H1 (cell line): ENCODE results near the gene DFFB. TPM values are rescaled to one million over a fixed set of nuclear protein-coding genes. Genes with fewer than 3 reads are reported as not detected.

Experiments
- CTCF ChIA-PET: fragments of 300-600 bp; sonication (Branson Sonifier 250); formaldehyde crosslinking; loops from one replicate; lab custom pipeline; 2021; ENCODE audit not compliant: partially characterized antibody; lab: Charles Lee
- POLR2A ChIA-PET: fragments of 300-600 bp; sonication (Branson Sonifier 250); formaldehyde crosslinking; loops from one replicate; lab custom pipeline; 2021; ENCODE audit warnings: inconsistent platforms; ENCODE audit not compliant: partially characterized antibody; lab: Charles Lee
- DNase-seq, 2 experiments: peaks; one replicate each; pipeline versions ENCODE4 v3.0.0 to v3.0.0-alpha.2; 2010 to 2022; ENCODE audit warnings: low spot score in 2 of 2, low read depth in 1 of 2, mixed read lengths in 1 of 2
- FAIRE-seq: peaks from 2 replicates; lab custom pipeline; 2011; peaks lifted over from hg19 to GRCh38; lab: Jason Lieb, UNC
- H2AFZ ChIP-seq: 2 replicates; pipeline ENCODE4 v1.8.1; 2012; ENCODE audit warnings: low read length, inconsistent platforms
- H2AK5ac ChIP-seq: 2 replicates; pipeline ENCODE4 v1.6.1; 2013; ENCODE audit warnings: low read depth, low read length
- H2BK120ac ChIP-seq: replicated peaks from 2 replicates; pipeline ENCODE3; 2013; ENCODE audit warnings: low read depth, low read length, inconsistent platforms
- H2BK12ac ChIP-seq: 2 replicates; pipeline ENCODE4 v1.6.1; 2013; ENCODE audit warnings: low read depth, low read length
- H2BK15ac ChIP-seq: 2 replicates; pipeline ENCODE4 v1.6.1; 2013; ENCODE audit warnings: low read length
- H2BK20ac ChIP-seq: 2 replicates; pipeline ENCODE4 v1.6.1; 2013; ENCODE audit warnings: low read length
- H2BK5ac ChIP-seq: 2 replicates; pipeline ENCODE4 v1.6.1; 2013; ENCODE audit warnings: low read depth, low read length
- H3K14ac ChIP-seq: 2 replicates; pipeline ENCODE4 v1.6.1; 2013; ENCODE audit warnings: inconsistent platforms; ENCODE audit not compliant: insufficient read length
- H3K18ac ChIP-seq: 2 replicates; pipeline ENCODE4 v1.6.1; 2013; ENCODE audit warnings: low read length; ENCODE audit errors: extremely low read depth
- H3K23ac ChIP-seq: 2 replicates; pipeline ENCODE4 v1.6.1; 2013; ENCODE audit warnings: inconsistent platforms; ENCODE audit not compliant: insufficient read length
- H3K23me2 ChIP-seq: 2 replicates; pipeline ENCODE4 v1.6.1; 2013; ENCODE audit warnings: low read depth, low read length
- H3K27ac ChIP-seq: 2 replicates; pipeline ENCODE4 v1.6.1; 2011; ENCODE audit warnings: low read depth, low read length, inconsistent platforms
- H3K27me3 ChIP-seq, 4 experiments: replicated peaks in 1 of 4; 1 replicate in 1 of 4; 2 replicates in 3 of 4; pipeline versions ENCODE4 v1.6.1 to v1.8.1; 2011 to 2013; ENCODE audit warnings: low read length in 3 of 4, mild to moderate bottlenecking in 3 of 4, inconsistent platforms in 2 of 4, mixed read lengths in 2 of 4, moderate library complexity in 1 of 4; ENCODE audit not compliant: control insufficient read depth in 3 of 4, insufficient read depth in 3 of 4; ENCODE audit errors: extremely low read depth in 1 of 4
- H3K36me3 ChIP-seq, 4 experiments: 2 replicates each; pipeline versions ENCODE4 v1.6.1 to v1.8.1; 2011 to 2013; ENCODE audit warnings: mild to moderate bottlenecking in 4 of 4, low read length in 3 of 4, moderate library complexity in 2 of 4, control low read depth in 1 of 4, inconsistent platforms in 1 of 4; ENCODE audit not compliant: insufficient read depth in 4 of 4, control insufficient read depth in 2 of 4
- H3K4ac ChIP-seq: replicated peaks from 2 replicates; pipeline ENCODE3; 2013; ENCODE audit warnings: low read length, low read depth, mixed read lengths, inconsistent platforms; ENCODE audit not compliant: insufficient read length
- H3K4me1 ChIP-seq, 4 experiments: replicated peaks in 1 of 4; 1 replicate in 1 of 4; 2 replicates in 3 of 4; pipeline versions ENCODE4 v1.6.1 to v1.8.1; 2011 to 2013; ENCODE audit warnings: low read length in 3 of 4, inconsistent platforms in 2 of 4, mixed read lengths in 1 of 4; ENCODE audit not compliant: insufficient read depth in 4 of 4, control insufficient read depth in 3 of 4
- H3K4me2 ChIP-seq, 2 experiments: 2 replicates each; pipeline versions ENCODE4 v1.6.1 to v1.8.1; 2011 to 2013; ENCODE audit warnings: low read depth in 2 of 2, low read length in 2 of 2, control low read depth in 1 of 2, inconsistent platforms in 1 of 2, mild to moderate bottlenecking in 1 of 2; ENCODE audit not compliant: insufficient read depth in 1 of 2
- H3K4me3 ChIP-seq, 4 experiments: fragments of 200-600, 300-600 bp in 1 of 4; sonication (generic), shearing (Covaris generic), sonication (Bioruptor Twin) in 1 of 4; 2 replicates each; pipeline versions ENCODE4 v1.5.1 to v1.8.1; 2011 to 2016; ENCODE audit warnings: low read length in 4 of 4, low read depth in 3 of 4, control low read depth in 2 of 4, inconsistent platforms in 2 of 4, mild to moderate bottlenecking in 2 of 4, mixed read lengths in 1 of 4, moderate library complexity in 1 of 4; ENCODE audit not compliant: insufficient read depth in 2 of 4; ENCODE audit errors: extremely low read depth in 1 of 4
- H3K56ac ChIP-seq: replicated peaks from 2 replicates; pipeline ENCODE3; 2013; ENCODE audit warnings: low read depth, mild to moderate bottlenecking, mixed read lengths, low read length, inconsistent platforms; ENCODE audit not compliant: insufficient read length
- H3K79me1 ChIP-seq: 2 replicates; pipeline ENCODE4 v1.6.1; 2013; ENCODE audit warnings: low read depth, low read length, control low read depth
- H3K79me2 ChIP-seq, 2 experiments: 2 replicates each; pipeline versions ENCODE4 v1.6.1 to v1.8.1; 2012 to 2013; ENCODE audit warnings: low read length in 2 of 2, mild to moderate bottlenecking in 2 of 2, inconsistent platforms in 1 of 2; ENCODE audit not compliant: insufficient read depth in 2 of 2, control insufficient read depth in 1 of 2
- H3K9ac ChIP-seq, 4 experiments: replicated peaks in 1 of 4; 1 replicate in 1 of 4; 2 replicates in 3 of 4; pipeline versions ENCODE4 v1.6.1 to v1.8.1; 2011 to 2013; ENCODE audit warnings: low read depth in 3 of 4, low read length in 3 of 4, control low read depth in 2 of 4, mild to moderate bottlenecking in 2 of 4, moderate library complexity in 2 of 4, inconsistent platforms in 1 of 4; ENCODE audit errors: extremely low read depth in 1 of 4
- H3K9me3 ChIP-seq, 2 experiments: 2 replicates each; pipeline versions ENCODE4 v1.6.1 to v1.8.1; 2012 to 2013; ENCODE audit warnings: mild to moderate bottlenecking in 2 of 2, moderate library complexity in 2 of 2, control low read depth in 1 of 2, inconsistent platforms in 1 of 2, low read depth in 1 of 2, low read length in 1 of 2, mixed read lengths in 1 of 2; ENCODE audit not compliant: insufficient read depth in 2 of 2
- H4K20me1 ChIP-seq, 2 experiments: replicated peaks in 1 of 2; 2 replicates each; pipeline versions ENCODE3 to v1.8.1; 2011 to 2013; ENCODE audit warnings: inconsistent platforms in 2 of 2, low read length in 2 of 2, mild to moderate bottlenecking in 1 of 2; ENCODE audit not compliant: insufficient read depth in 2 of 2, control insufficient read depth in 1 of 2
- H4K5ac ChIP-seq: 2 replicates; pipeline ENCODE4 v1.6.1; 2013; ENCODE audit warnings: low read length, low read depth, mixed read lengths, inconsistent platforms; ENCODE audit not compliant: insufficient read length
- H4K8ac ChIP-seq: 2 replicates; pipeline ENCODE4 v1.8.0; 2013; ENCODE audit warnings: mild to moderate bottlenecking, moderate library complexity, low read length, inconsistent platforms; ENCODE audit not compliant: insufficient read depth; ENCODE audit errors: extremely low read depth
- H4K91ac ChIP-seq: replicated peaks from 2 replicates; pipeline ENCODE3; 2013; ENCODE audit warnings: low read length, mixed read lengths, inconsistent platforms; ENCODE audit not compliant: insufficient read length
- BACH1 ChIP-seq: IDR thresholded peaks from 2 replicates; pipeline ENCODE4 v1.6.1; 2012; ENCODE audit warnings: low read length, improper control_type of control experiment
- CEBPB ChIP-seq: IDR thresholded peaks from 2 replicates; pipeline ENCODE4 v1.6.1; 2012; ENCODE audit warnings: low read depth, low read length
- FOSL1 ChIP-seq: IDR thresholded peaks from 2 replicates; pipeline ENCODE4 v1.6.1; 2011; ENCODE audit warnings: mild to moderate bottlenecking, low read depth, low read length, moderate library complexity; ENCODE audit not compliant: insufficient read depth
- JUN ChIP-seq: IDR thresholded peaks from 2 replicates; pipeline ENCODE4 v1.6.1; 2011; ENCODE audit warnings: low read depth, mild to moderate bottlenecking, improper control_type of control experiment, low read length
- KDM1A ChIP-seq: fragments of 200-600, 300-600 bp; sonication (generic); IDR thresholded peaks from 2 replicates; pipeline ENCODE4 v1.7.1; 2016; ENCODE audit warnings: mild to moderate bottlenecking, low read length, borderline replicate concordance
- PHF8 ChIP-seq: fragments of 200-600 bp; sonication (generic); conservative IDR thresholded peaks from 2 replicates; pipeline ENCODE4 v1.7.1; 2012; ENCODE audit warnings: low read depth, mild to moderate bottlenecking, inconsistent platforms, low read length, moderate library complexity
- RBBP5 ChIP-seq: IDR thresholded peaks from 2 replicates; pipeline ENCODE4 v1.7.1; 2012; ENCODE audit warnings: low read depth, mild to moderate bottlenecking, inconsistent platforms, low read length, moderate library complexity, borderline replicate concordance
- RXRA ChIP-seq: IDR thresholded peaks from 2 replicates; pipeline ENCODE4 v1.6.1; 2011; ENCODE audit warnings: low read depth, mild to moderate bottlenecking, low read length, moderate library complexity; ENCODE audit not compliant: insufficient read depth
- SIN3A ChIP-seq, 2 experiments: IDR thresholded peaks in 1 of 2; conservative IDR thresholded peaks in 1 of 2; 2 replicates each; pipeline ENCODE4 v1.6.1; 2011 to 2012; ENCODE audit warnings: low read length in 2 of 2, improper control_type of control experiment in 1 of 2, low read depth in 1 of 2, mild to moderate bottlenecking in 1 of 2
- TAF7 ChIP-seq: optimal IDR thresholded peaks from 2 replicates; pipeline ENCODE3; 2011; ENCODE audit warnings: low read depth, mild to moderate bottlenecking, inconsistent platforms, low read length, moderate library complexity, borderline replicate concordance
- TBP ChIP-seq: IDR thresholded peaks from 2 replicates; pipeline ENCODE4 v1.6.1; 2011; ENCODE audit warnings: low read depth, low read length, improper control_type of control experiment
- WGBS, 2 experiments: shearing (Covaris generic) in 1 of 2; methylation state at CpG; one replicate each; pipeline versions ENCODE4 v1.1.6 to v1.1.7; 2013 to 2015; ENCODE audit warnings: low lambda C conversion rate in 2 of 2, mixed read lengths in 2 of 2, inconsistent platforms in 1 of 2, low coverage in 1 of 2, missing lambda C conversion rate in 1 of 2; ENCODE audit not compliant: insufficient replicate concordance in 2 of 2, insufficient coverage in 1 of 2, insufficient read length in 1 of 2; ENCODE audit errors: extremely low coverage in 1 of 2, missing lambda C conversion rate in 1 of 2; 5-methylcytosine and 5-hydroxymethylcytosine counted together
- polyA plus RNA-seq, 7 experiments: library from polyadenylated mRNA; depleted of rRNA in 3 of 7; stranded (reverse) in 5 of 7; unstranded in 2 of 7; fragments of >200 nt in 5 of 7; fragments of 200-250 nt in 2 of 7; gene quantifications; 1 replicate in 5 of 7; 2 replicates in 1 of 7; 4 replicates in 1 of 7; pipeline versions ENCODE4 v1.2.1 to v1.2.3, GENCODE V29; 2011 to 2013; ENCODE audit warnings: missing spikeins in 2 of 7, mixed read lengths in 2 of 7
- total RNA-seq: library from RNA; stranded (reverse); fragmentation: NEBNext Ultra II Directional; extraction: Animal tissue kit (Norgen Biotek cat#: 25700); gene quantifications from 2 replicates; pipeline ENCODE4 v1.2.1, GENCODE V29; 2021

DFFB gene
- total and polyA plus RNA-seq, 2 of the 8 experiments (the other 6 are each of a cell fraction or from before 2014, with no cell fraction given) = 8.6 to 11.9 TPM

GRCh38 chr1:3879787-3880428 is 22.6 kb downstream of the DFFB start:
- H3K27me3 ChIP-seq = no peaks in the 10 kb centered on the region
- no peak overlapping the region for H2BK120ac ChIP-seq
- no peak overlapping the region for H3K4me3 ChIP-seq
- H2BK15ac ChIP-seq = no peak overlapping the region
- H3K4me2 ChIP-seq = no peak overlapping the region
- no peak overlapping the region for H2AK5ac ChIP-seq
- H2BK12ac ChIP-seq = no peak overlapping the region
- ChIA-PET POLR2A (interaction anchor here (1.8 kb wide), 1 partner anchor 20 kb away, joined by 4 read pairs; the partner anchor contains the start of gene C1orf174), CTCF (interaction anchor here (1.1 to 1.4 kb wide), 3 partner anchors 9 to 22 kb away, joined by 3 to 5 read pairs (median 3); partner anchors contain the start of genes CEP104 and DFFB)
- no peak overlapping the region for H3K18ac ChIP-seq
- H4K20me1 ChIP-seq = peaks cover 0 to 2% of the 10 kb centered on the region in 2 experiments
- H3K4me1 ChIP-seq = no peaks in the 10 kb centered on the region
- H4K91ac ChIP-seq = no peak overlapping the region
- no peak overlapping the region for H3K56ac ChIP-seq
- no peaks in the 10 kb centered on the region for H3K23me2 ChIP-seq
- no peak overlapping the region for H2BK5ac ChIP-seq
- H2AFZ ChIP-seq = no peak overlapping the region
- no peak overlapping the region for H2BK20ac ChIP-seq
- DNase-seq (no peak), FAIRE-seq (no peak)
- H3K79me2 ChIP-seq = no peaks in the 10 kb centered on the region
- TF ChIP-seq TBP = no peak
- TF ChIP-seq RBBP5 = no peak
- no peak for TF ChIP-seq JUN
- TF ChIP-seq PHF8 = no peak
- TF ChIP-seq TAF7 = no peak
- no peak for TF ChIP-seq CEBPB
- no peak for TF ChIP-seq RXRA
- TF ChIP-seq FOSL1 = no peak
- no peak for TF ChIP-seq SIN3A (conservative IDR thresholded peaks at IDR 0.05 in 1 of 2, IDR thresholded peaks at IDR 0.05 in 1 of 2; ENCODE audit: low read depth in 1 of 2, low read length in 2 of 2)
- no peak for TF ChIP-seq BACH1
- no peak for TF ChIP-seq KDM1A
- H3K23ac ChIP-seq = no peak overlapping the region
- H3K79me1 ChIP-seq = no peaks in the 10 kb centered on the region
- H3K27ac ChIP-seq = no peak overlapping the region
- no peak overlapping the region for H3K4ac ChIP-seq
- H3K9ac ChIP-seq = no peak overlapping the region
- H3K14ac ChIP-seq = no peak overlapping the region
- H3K36me3 ChIP-seq = no peaks in the 10 kb centered on the region; a peak in 1 of 8 replicates
- H4K8ac ChIP-seq = no peak overlapping the region
- 77% methylated on average over 9 of the region's 9 CpGs; no CpG with 5 or more reads in 1 of the 2 experiments for WGBS, 2 experiments
- H4K5ac ChIP-seq = no peak overlapping the region
- peaks cover 0 to 9% of the 10 kb centered on the region in 2 experiments; a peak in 1 of 4 replicates for H3K9me3 ChIP-seq
